Hepatocyte (in vitro differentiated cells): Measurements from ENCODE around the gene PLTP. TPM values are rescaled to one million over a fixed set of nuclear protein-coding genes. Genes with fewer than 3 reads are reported as not detected.

ENCODE experiments used
- DNase-seq: peaks from one replicate; pipeline ENCODE4 v3.0.0-alpha.2; 2016; ENCODE audit warnings: low spot score
- H2AFZ ChIP-seq: fragments of 200-600 bp; sonication (generic); 2 replicates; pipeline ENCODE4 v1.6.0; 2016; ENCODE audit warnings: antibody characterized with exemption, mild to moderate bottlenecking
- H3K27ac ChIP-seq: fragments of 200-600 bp; sonication (generic); 2 replicates; pipeline ENCODE4 v1.5.1; 2016; ENCODE audit warnings: mild to moderate bottlenecking
- H3K27me3 ChIP-seq: fragments of 200-600 bp; sonication (generic); 2 replicates; pipeline ENCODE4 v1.6.1; 2016
- H3K36me3 ChIP-seq: fragments of 200-600 bp; sonication (generic); replicated peaks from 2 replicates; pipeline ENCODE4 v1.5.1; 2016; ENCODE audit warnings: low read depth; ENCODE audit not compliant: insufficient read depth
- H3K4me1 ChIP-seq: fragments of 200-600 bp; sonication (generic); 2 replicates; pipeline ENCODE4 v1.5.1; 2016; ENCODE audit warnings: mild to moderate bottlenecking, moderate library complexity; ENCODE audit not compliant: insufficient read depth
- H3K4me2 ChIP-seq: fragments of 200-600 bp; sonication (generic); 2 replicates; pipeline ENCODE4 v1.6.0; 2016
- H3K4me3 ChIP-seq: fragments of 200-600 bp; sonication (generic); 2 replicates; pipeline ENCODE4 v1.5.1; 2016; ENCODE audit warnings: mild to moderate bottlenecking
- H3K79me2 ChIP-seq: fragments of 200-600 bp; sonication (generic); 2 replicates; pipeline ENCODE4 v1.6.0; 2017; ENCODE audit warnings: mild to moderate bottlenecking
- H3K9me2 ChIP-seq: fragments of 200-600 bp; sonication (generic); replicated peaks from 2 replicates; pipeline ENCODE4 v1.6.0; 2017; ENCODE audit warnings: mild to moderate bottlenecking; ENCODE audit not compliant: insufficient read depth
- H3K9me3 ChIP-seq: fragments of 200-600 bp; sonication (generic); 2 replicates; pipeline ENCODE4 v1.5.1; 2016; ENCODE audit warnings: low read depth, mild to moderate bottlenecking
- H4K20me1 ChIP-seq: fragments of 200-600 bp; sonication (generic); 2 replicates; pipeline ENCODE4 v1.6.0; 2016; ENCODE audit warnings: mild to moderate bottlenecking; ENCODE audit not compliant: insufficient read depth, poor library complexity, severe bottlenecking
- CTCF ChIP-seq: fragments of 200-600 bp; sonication (generic); IDR thresholded peaks from 2 replicates; pipeline ENCODE4 v1.5.1; 2016; ENCODE audit warnings: antibody characterized with exemption, mild to moderate bottlenecking; ENCODE audit not compliant: poor library complexity
- EZH2 ChIP-seq: fragments of 200-600 bp; sonication (generic); IDR thresholded peaks from 2 replicates; pipeline ENCODE4 v1.6.1; 2016; ENCODE audit warnings: antibody characterized with exemption, mild to moderate bottlenecking, borderline replicate concordance
- EZH2phosphoT487 ChIP-seq: fragments of 200-600 bp; sonication (generic); IDR thresholded peaks from one replicate; pipeline ENCODE4 v1.6.1; 2018; ENCODE audit warnings: antibody characterized with exemption, mild to moderate bottlenecking, low read depth, moderate library complexity; ENCODE audit not compliant: unreplicated experiment, severe bottlenecking
- WGBS: methylation state at CpG from one replicate; pipeline ENCODE4 v1.1.6; 2016; ENCODE audit warnings: low lambda C conversion rate; ENCODE audit errors: missing lambda C conversion rate; 5-methylcytosine and 5-hydroxymethylcytosine counted together
- polyA plus RNA-seq: library from polyadenylated mRNA; unstranded; fragments of >200 nt; fragmentation: Nextera tagmentation; extraction: Ambion mirVana; gene quantifications from 2 replicates; pipeline ENCODE4 v1.2.1, GENCODE V29; 2016
- total RNA-seq: library from RNA; depleted of rRNA; stranded (reverse); fragments of >200 nt; gene quantifications from 2 replicates; pipeline ENCODE4 v1.2.3, GENCODE V29; 2014

PLTP gene
- total and polyA plus RNA-seq, 2 experiments from 2014 or later, result 176 to 623 TPM

GRCh38 chr20:45952861-45953260 lies 40.9 kb upstream of the PLTP start:
- Histone ChIP-seq H4K20me1 (no peaks in the 10 kb centered on the region), H3K36me3 (no peaks in the 10 kb centered on the region), H2AFZ (no peak overlapping the region), H3K4me3 (no peak overlapping the region), H3K27ac (no peak overlapping the region), H3K79me2 (no peaks in the 10 kb centered on the region), H3K9me2 (no peaks in the 10 kb centered on the region), H3K27me3 (no peaks in the 10 kb centered on the region), H3K4me2 (no peak overlapping the region), H3K4me1 (no peaks in the 10 kb centered on the region), H3K9me3 (no peaks in the 10 kb centered on the region)
- no peak for TF ChIP-seq EZH2phosphoT487
- no peak for TF ChIP-seq CTCF
- no peak for TF ChIP-seq EZH2
- no peak for DNase-seq
- 98% methylated on average over 5 of the region's 5 CpGs for WGBS

- Histone ChIP-seq H3K27me3 (no peaks in the 10 kb centered on the region), H3K4me3 (no peak overlapping the region), H3K36me3 (no peaks in the 10 kb centered on the region), H3K4me1 (no peaks in the 10 kb centered on the region), H3K9me3 (no peaks in the 10 kb centered on the region), H3K9me2 (no peaks in the 10 kb centered on the region), H2AFZ (no peak overlapping the region), H3K4me2 (no peak overlapping the region), H3K27ac (no peak overlapping the region), H4K20me1 (no peaks in the 10 kb centered on the region), H3K79me2 (no peaks in the 10 kb centered on the region)
- WGBS, result 94% methylated on average over 18 of the region's 19 CpGs
- TF ChIP-seq EZH2phosphoT487 (no peak), CTCF (no peak), EZH2 (no peak)
- no peak for DNase-seq
Observed at GRCh38 chr20:45951925-45952834, 40.2 kb upstream of the PLTP start.

DNA sequence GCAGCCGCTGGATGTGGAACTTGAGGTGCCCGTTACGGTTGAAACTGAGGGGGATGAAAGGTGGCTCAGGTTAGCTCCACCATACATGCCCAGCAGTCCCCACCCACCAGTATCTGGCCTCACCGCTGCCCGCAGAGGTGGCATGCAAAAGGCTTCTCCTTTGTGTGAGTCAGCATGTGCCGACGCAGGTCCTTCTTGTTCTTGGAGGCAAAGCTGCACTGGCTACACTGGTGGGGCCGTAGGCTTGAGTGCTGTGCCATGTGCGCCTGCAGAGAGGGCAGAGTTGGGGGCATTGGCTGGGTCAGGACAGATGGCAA lies 38.3 kb upstream of the PLTP start:
- H3K79me2 ChIP-seq, result no peaks in the 10 kb centered on the region
- TF ChIP-seq CTCF, result no peak
- no peak for TF ChIP-seq EZH2

More for the DNA sequence above, 38.3 kb upstream of the PLTP start:
- Histone ChIP-seq H3K36me3 (no peaks in the 10 kb centered on the region), H4K20me1 (no peaks in the 10 kb centered on the region), H3K27ac (no peak overlapping the region), H3K4me1 (no peaks in the 10 kb centered on the region), H2AFZ (no peak overlapping the region), H3K27me3 (no peaks in the 10 kb centered on the region), H3K9me2 (no peaks in the 10 kb centered on the region), H3K9me3 (no peaks in the 10 kb centered on the region), H3K4me2 (no peak overlapping the region), H3K4me3 (no peak overlapping the region)
- no peak for DNase-seq
- WGBS, result 97% methylated on average over 9 of the region's 9 CpGs
